Chondrocyte (in vitro differentiated cells): ENCODE measurements around the gene SLC7A14. TPM values are rescaled to one million over a fixed set of nuclear protein-coding genes. Genes with fewer than 3 reads are reported as not detected.

Experiments
- DNase-seq: peaks from one replicate; pipeline ENCODE4 v3.0.0; 2021; ENCODE audit warnings: mixed read lengths, low spot score
- H3K27ac Mint-ChIP-seq: one replicate; pipeline ENCODE4 v1.8.0; 2021; ENCODE audit warnings: mild to moderate bottlenecking, moderate library complexity, mixed read lengths; ENCODE audit not compliant: unreplicated experiment
- H3K27me3 Mint-ChIP-seq: 2 replicates; pipeline ENCODE4 v1.8.0; 2021; ENCODE audit warnings: low read depth, mixed read lengths
- H3K36me3 Mint-ChIP-seq: 2 replicates; pipeline ENCODE4 v1.8.0; 2021; ENCODE audit warnings: low read depth, mixed read lengths
- H3K4me1 Mint-ChIP-seq: 2 replicates; pipeline ENCODE4 v1.8.0; 2021; ENCODE audit warnings: low read depth, mild to moderate bottlenecking, mixed read lengths
- H3K4me3 Mint-ChIP-seq: one replicate; pipeline ENCODE4 v1.8.0; 2021; ENCODE audit warnings: mild to moderate bottlenecking, moderate library complexity, mixed read lengths; ENCODE audit not compliant: unreplicated experiment
- H3K9me3 Mint-ChIP-seq: 2 replicates; pipeline ENCODE4 v1.8.0; 2021; ENCODE audit warnings: low read depth, mixed read lengths
- CTCF ChIP-seq: fragments of 200-600 bp; sonication (generic); IDR thresholded peaks from 2 replicates; pipeline ENCODE4 v1.5.0; 2021; ENCODE audit warnings: antibody characterized with exemption, mild to moderate bottlenecking, moderate library complexity
- total RNA-seq: library from RNA; stranded (reverse); gene quantifications from 3 replicates; pipeline ENCODE4 v1.2.1, GENCODE V29; 2021

SLC7A14 gene
- total RNA-seq, 1 donor from 2014 or later: 0.02 TPM

DNA sequence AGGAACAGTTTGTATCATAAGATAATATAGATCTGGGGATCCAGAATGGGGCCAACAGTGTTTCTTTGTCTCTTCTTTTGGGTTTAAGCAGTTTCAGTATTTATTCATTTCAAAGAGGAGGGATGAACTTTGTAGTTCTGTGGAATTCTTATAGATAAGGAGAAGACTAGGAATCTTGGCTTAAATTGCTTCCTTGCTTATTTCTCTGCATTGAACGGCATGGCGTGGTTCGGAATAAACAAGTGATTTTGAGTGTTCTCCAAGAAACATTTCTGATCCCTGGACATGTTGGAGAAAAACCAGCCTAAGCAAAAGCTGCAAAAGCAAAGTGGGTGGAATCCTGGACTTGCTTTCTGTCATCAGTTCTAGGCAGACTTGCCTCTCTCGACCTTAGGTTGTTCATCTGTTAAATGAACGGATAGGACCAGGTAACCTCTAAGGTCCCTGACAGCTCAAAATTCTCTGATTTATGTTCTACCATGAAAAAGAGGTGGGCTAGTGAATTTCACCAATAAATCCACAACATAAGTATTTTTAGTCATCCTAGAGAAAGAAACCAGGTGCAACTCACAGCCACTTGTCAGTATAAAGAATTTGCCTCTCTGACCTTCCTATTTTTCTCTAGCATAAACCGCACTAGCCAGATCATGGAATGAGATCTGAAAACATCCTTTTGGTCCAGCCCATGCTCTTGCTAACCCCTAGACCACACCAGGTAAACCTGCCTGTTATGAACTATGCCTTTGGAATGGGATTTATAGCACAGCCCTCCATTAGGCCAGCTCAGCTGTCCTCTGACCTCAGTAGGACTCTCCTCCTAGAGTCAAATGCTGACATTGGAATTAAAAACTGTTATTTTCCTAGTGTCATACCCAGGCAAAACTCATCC is 88.4 kb downstream of the SLC7A14 start:
- no peak for TF ChIP-seq CTCF
- no peak for DNase-seq
- Mint-ChIP-seq H3K4me1 (peaks cover 6% of the 10 kb centered on the region), H3K4me3 (no peak overlapping the region), H3K27me3 (no peaks in the 10 kb centered on the region), H3K9me3 (no peaks in the 10 kb centered on the region), H3K27ac (no peak overlapping the region), H3K36me3 (no peaks in the 10 kb centered on the region)

- Mint-ChIP-seq H3K36me3 (no peaks in the 10 kb centered on the region), H3K4me3 (no peak overlapping the region), H3K9me3 (no peaks in the 10 kb centered on the region), H3K4me1 (peaks cover 6% of the 10 kb centered on the region), H3K27me3 (no peaks in the 10 kb centered on the region), H3K27ac (no peak overlapping the region)
- DNase-seq: no peak
- no peak for TF ChIP-seq CTCF
Observed at GRCh38 chr3:170496868-170497140, 89.1 kb downstream of the SLC7A14 start.

DNA sequence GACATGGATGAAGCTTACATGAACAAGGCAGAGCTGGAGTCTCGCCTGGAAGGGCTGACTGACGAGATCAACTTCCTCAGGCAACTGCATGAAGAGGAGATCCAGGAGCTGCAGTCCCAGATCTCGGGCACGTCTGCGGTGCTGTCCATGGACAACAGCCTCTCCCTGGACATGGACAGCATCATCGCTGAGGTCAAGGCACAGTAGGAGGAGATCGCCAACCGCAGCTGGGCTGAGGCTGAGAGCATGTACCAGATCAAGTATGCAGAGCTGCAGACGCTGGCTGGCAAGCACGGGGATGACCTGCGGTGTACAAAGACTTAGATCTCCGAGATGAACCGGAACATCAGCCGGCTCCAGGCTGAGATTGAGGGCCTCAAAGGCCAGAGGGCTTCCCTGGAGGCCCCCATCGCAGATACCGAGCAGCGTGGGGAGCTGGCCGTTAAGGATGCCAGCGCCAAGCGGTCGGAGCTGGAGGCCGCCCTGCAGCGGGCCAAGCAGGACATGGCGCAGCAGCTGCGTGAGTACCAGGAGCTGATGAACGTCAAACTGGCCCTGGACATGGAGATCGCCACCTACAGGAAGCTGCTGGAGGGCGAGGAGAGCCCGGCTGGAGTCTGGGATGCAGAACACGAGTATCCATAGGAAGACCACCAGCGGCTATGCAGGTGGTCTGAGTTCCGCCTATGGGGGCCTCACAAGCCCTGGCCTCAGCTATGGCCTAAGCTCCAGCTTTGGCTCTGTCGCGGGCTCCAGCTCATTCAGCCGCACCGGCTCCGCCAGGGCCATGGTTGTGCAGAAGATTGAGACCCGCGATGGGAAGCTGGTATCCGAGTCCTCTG is 89.6 kb downstream of the SLC7A14 start:
- DNase-seq: no peak
- H3K27me3 Mint-ChIP-seq: no peaks in the 10 kb centered on the region
- TF ChIP-seq CTCF: no peak
- no peak overlapping the region for H3K4me3 Mint-ChIP-seq
- H3K27ac Mint-ChIP-seq: no peak overlapping the region
- H3K9me3 Mint-ChIP-seq: no peaks in the 10 kb centered on the region
- no peaks in the 10 kb centered on the region for H3K36me3 Mint-ChIP-seq
- peaks cover 6% of the 10 kb centered on the region for H3K4me1 Mint-ChIP-seq

DNA sequence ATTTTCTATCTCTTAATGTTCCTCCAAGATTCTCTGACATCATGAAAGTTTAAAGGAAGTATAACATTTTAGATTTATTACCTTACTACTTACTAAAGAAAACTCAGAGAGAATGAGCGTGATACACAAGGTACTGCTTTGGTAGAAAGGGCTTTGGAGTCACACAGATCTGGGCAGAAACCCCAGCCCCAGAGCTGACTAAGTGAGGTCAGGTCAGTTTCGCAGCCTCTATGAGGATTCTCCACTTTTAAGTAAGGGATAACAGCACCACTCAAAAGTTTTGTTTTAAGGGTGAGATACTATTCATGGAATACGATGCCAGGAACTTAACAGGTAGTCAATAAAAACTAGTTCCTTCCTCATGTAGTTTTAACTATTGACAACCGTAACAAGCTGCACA is 91.1 kb downstream of the SLC7A14 start:
- no peaks in the 10 kb centered on the region for H3K27me3 Mint-ChIP-seq
- no peaks in the 10 kb centered on the region for H3K36me3 Mint-ChIP-seq
- H3K4me1 Mint-ChIP-seq: peaks cover 6% of the 10 kb centered on the region
- no peak overlapping the region for H3K4me3 Mint-ChIP-seq
- no peaks in the 10 kb centered on the region for H3K9me3 Mint-ChIP-seq
- no peak for DNase-seq
- no peak for TF ChIP-seq CTCF
- H3K27ac Mint-ChIP-seq: no peak overlapping the region

GRCh38 chr3:170493712-170494182 is 92.1 kb downstream of the SLC7A14 start:
- Mint-ChIP-seq H3K4me3 (no peak overlapping the region), H3K9me3 (no peaks in the 10 kb centered on the region), H3K27me3 (no peaks in the 10 kb centered on the region), H3K4me1 (peaks cover 6% of the 10 kb centered on the region), H3K27ac (no peak overlapping the region), H3K36me3 (no peaks in the 10 kb centered on the region)
- DNase-seq: no peak
- TF ChIP-seq CTCF: no peak
